ENCODE measurements around the gene ITGB7.

DNA sequence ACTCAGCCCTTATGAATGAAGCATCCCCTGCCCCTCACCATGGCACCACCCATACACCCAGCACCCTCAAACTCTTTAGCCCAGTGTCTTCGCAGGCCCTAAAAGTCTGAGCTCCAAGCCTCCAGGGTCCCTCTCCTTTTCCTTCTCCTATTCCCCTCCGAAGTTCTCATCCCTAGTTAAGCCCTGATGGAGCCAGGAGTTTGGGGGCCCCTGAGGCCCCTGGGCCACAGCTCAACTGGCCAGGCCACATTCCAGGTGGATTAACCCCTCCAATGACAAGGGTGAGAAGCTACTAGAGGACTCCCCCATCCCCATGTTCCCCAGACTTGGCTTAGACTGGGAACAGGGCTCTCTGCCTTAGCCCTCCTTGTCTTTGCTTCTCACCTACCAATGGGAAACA, 22.4 kb upstream of the ITGB7 start:
- TF ChIP-seq NFIC (IDR thresholded peaks at IDR 0.05; ENCODE audit: borderline replicate concordance) (no peak), RFX5 (IDR thresholded peaks at IDR 0.05; ENCODE audit: low read length) (no peak), JUND (IDR thresholded peaks at IDR 0.05) (no peak), EP300 (IDR thresholded peaks at IDR 0.05; ENCODE audit: borderline replicate concordance in 1 of 2, low read depth in 1 of 2, low read length in 1 of 2) (no peak), MXI1 (IDR thresholded peaks at IDR 0.05; ENCODE audit: low read depth, low read length) (no peak), YY1 (IDR thresholded peaks at IDR 0.05; ENCODE audit: low read depth) (no peak), REST (IDR thresholded peaks at IDR 0.05; ENCODE audit: low read depth, low read length) (no peak), RXRA (IDR thresholded peaks at IDR 0.05; ENCODE audit: borderline replicate concordance, low read depth) (no peak), POLR2AphosphoS5 (IDR thresholded peaks at IDR 0.05; ENCODE audit: low read depth, low read length) (no peak), GABPA (IDR thresholded peaks at IDR 0.05; ENCODE audit: low read depth) (no peak), RAD21 (IDR thresholded peaks at IDR 0.05; ENCODE audit: low read length) (no peak)
- TF ChIP-seq, protein P1, sequence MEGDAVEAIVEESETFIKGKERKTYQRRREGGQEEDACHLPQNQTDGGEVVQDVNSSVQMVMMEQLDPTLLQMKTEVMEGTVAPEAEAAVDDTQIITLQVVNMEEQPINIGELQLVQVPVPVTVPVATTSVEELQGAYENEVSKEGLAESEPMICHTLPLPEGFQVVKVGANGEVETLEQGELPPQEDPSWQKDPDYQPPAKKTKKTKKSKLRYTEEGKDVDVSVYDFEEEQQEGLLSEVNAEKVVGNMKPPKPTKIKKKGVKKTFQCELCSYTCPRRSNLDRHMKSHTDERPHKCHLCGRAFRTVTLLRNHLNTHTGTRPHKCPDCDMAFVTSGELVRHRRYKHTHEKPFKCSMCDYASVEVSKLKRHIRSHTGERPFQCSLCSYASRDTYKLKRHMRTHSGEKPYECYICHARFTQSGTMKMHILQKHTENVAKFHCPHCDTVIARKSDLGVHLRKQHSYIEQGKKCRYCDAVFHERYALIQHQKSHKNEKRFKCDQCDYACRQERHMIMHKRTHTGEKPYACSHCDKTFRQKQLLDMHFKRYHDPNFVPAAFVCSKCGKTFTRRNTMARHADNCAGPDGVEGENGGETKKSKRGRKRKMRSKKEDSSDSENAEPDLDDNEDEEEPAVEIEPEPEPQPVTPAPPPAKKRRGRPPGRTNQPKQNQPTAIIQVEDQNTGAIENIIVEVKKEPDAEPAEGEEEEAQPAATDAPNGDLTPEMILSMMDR (IDR thresholded peaks at IDR 0.05) = no peak
- TF ChIP-seq, protein P2, sequence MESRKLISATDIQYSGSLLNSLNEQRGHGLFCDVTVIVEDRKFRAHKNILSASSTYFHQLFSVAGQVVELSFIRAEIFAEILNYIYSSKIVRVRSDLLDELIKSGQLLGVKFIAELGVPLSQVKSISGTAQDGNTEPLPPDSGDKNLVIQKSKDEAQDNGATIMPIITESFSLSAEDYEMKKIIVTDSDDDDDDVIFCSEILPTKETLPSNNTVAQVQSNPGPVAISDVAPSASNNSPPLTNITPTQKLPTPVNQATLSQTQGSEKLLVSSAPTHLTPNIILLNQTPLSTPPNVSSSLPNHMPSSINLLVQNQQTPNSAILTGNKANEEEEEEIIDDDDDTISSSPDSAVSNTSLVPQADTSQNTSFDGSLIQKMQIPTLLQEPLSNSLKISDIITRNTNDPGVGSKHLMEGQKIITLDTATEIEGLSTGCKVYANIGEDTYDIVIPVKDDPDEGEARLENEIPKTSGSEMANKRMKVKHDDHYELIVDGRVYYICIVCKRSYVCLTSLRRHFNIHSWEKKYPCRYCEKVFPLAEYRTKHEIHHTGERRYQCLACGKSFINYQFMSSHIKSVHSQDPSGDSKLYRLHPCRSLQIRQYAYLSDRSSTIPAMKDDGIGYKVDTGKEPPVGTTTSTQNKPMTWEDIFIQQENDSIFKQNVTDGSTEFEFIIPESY (IDR thresholded peaks at IDR 0.05; ENCODE audit: borderline replicate concordance, low read depth) = no peak
- TF ChIP-seq, protein P3, sequence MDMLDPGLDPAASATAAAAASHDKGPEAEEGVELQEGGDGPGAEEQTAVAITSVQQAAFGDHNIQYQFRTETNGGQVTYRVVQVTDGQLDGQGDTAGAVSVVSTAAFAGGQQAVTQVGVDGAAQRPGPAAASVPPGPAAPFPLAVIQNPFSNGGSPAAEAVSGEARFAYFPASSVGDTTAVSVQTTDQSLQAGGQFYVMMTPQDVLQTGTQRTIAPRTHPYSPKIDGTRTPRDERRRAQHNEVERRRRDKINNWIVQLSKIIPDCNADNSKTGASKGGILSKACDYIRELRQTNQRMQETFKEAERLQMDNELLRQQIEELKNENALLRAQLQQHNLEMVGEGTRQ (IDR thresholded peaks at IDR 0.05; ENCODE audit: borderline replicate concordance, low read depth, low read length) = no peak
